ENCODE results near the gene SERPINB6. TPM values are rescaled to one million over a fixed set of nuclear protein-coding genes. Genes with fewer than 3 reads are reported as not detected.

SERPINB6 gene
- total and polyA plus RNA-seq, 2 of the 4 experiments (the other 2 are of a cell fraction): 37.1 to 91.1 TPM

DNA sequence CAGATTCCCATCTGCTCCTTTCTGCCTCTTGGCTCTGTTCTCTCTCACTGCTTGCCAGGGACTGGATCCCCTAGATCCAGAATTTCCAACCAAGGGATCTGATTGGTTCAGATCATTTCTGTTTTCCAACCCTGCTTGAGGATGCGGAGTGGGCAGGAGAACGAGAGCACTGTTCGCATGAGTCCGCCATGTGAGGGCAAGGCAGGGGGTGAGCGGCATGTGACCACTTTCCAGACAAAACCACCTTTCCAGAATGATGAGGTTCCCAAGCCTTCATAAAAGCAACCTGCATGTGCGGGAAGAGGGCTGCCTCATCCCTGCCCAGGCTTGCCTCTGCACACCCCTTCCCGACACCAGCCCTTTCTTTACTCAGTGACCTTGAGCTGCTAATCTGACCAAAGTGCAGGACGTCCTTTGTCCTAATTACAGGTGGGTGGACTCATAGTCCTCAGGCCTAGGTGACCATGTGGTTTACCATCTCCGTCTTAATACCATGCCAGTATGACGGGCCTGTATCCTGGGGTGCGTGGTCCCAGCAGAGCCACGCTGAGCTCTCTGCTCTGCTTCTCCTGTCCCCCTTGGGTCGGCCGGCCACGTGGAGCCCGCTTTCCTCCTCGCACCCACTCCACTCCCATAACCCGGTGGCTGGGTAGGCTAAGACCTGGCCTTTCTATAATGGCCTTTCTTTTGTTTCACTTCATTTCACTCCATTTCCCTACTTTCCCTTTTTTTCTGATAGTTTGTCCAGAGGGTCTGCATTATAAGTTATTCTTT, 42.7 kb upstream of the SERPINB6 start:
- dilution Hi-C loops (cut with HindIII; ENCODE audit: low sequenced_read_pairs, unreplicated experiment) (no loop called here), in situ Hi-C loops (cut with MboI; ENCODE audit: low sequenced_read_pairs) (loop anchor here (5.0 kb wide), 1 partner anchor 33 kb away; no protein-coding TSS in a partner anchor), intact Hi-C loops (cut with micrococcal nuclease) (no loop called here)
- Histone ChIP-seq H2BK20ac (ENCODE audit: low read depth, low read length) (no peak overlapping the region), H3K4me2 (ENCODE audit: low read depth, low read length) (no peak overlapping the region), H3K4ac (ENCODE audit: low read depth, low read length) (no peak overlapping the region), H2AK5ac (ENCODE audit: low read depth, low read length) (0 out of 2 replicates have a peak overlapping the region, but pooled peaks have one; percentile 9), H3K18ac (ENCODE audit: low read depth, low read length) (no peak overlapping the region), H2BK120ac (ENCODE audit: low read depth, low read length) (no peak overlapping the region), H4K8ac (ENCODE audit: low read depth in 2 of 2, low read length in 2 of 2) (no peak overlapping the region), H4K20me1 (ENCODE audit: insufficient read depth, low read length) (no peaks in the 10 kb centered on the region), H3K27ac (ENCODE audit: insufficient read depth, low read length) (no peak overlapping the region), H3K56ac (ENCODE audit: extremely low read depth, insufficient read depth, low read length) (no peak overlapping the region), H4K5ac (ENCODE audit: low read depth, low read length) (no peak overlapping the region), H2AK9ac (replicated peaks; ENCODE audit: low read depth, low read length, poor library complexity) (peak overlapping the region; percentile 26), H2BK15ac (ENCODE audit: low read depth, low read length) (no peak overlapping the region), H3K9me1 (ENCODE audit: insufficient read depth, low read length) (peaks cover 13% of the 10 kb centered on the region), H4K91ac (ENCODE audit: insufficient read depth, low read depth, low read length) (no peak overlapping the region), H3K4me1 (ENCODE audit: control insufficient read depth, insufficient read depth, low read length) (0 out of 2 replicates have a peak, but pooled peaks cover 3% of the 10 kb centered on the region), H3K14ac (replicated peaks; ENCODE audit: low read depth, low read length) (no peak overlapping the region), H3K27me3 (ENCODE audit: control insufficient read depth, insufficient read depth, low read length) (no peaks in the 10 kb centered on the region), H3K36me3 (ENCODE audit: control insufficient read depth, insufficient read depth, low read length) (peaks cover 37% of the 10 kb centered on the region), H3K23ac (ENCODE audit: low read depth, low read length) (no peak overlapping the region), H2AFZ (replicated peaks; ENCODE audit: low read length, poor library complexity) (no peak overlapping the region), H3K9ac (ENCODE audit: low read depth, low read length) (no peak overlapping the region), H3K79me1 (ENCODE audit: low read depth in 1 of 2, low read length in 2 of 2) (no peaks in the 10 kb centered on the region), H3K4me3 (ENCODE audit: insufficient read depth, low read depth, low read length) (no peak overlapping the region), H2BK5ac (ENCODE audit: low read depth, low read length, poor library complexity, severe bottlenecking) (no peak overlapping the region), H3K9me3 (ENCODE audit: control insufficient read depth, insufficient read depth, low read length) (peaks cover 5% of the 10 kb centered on the region)
- POLR2A ChIA-PET (ENCODE audit: unreplicated experiment): no interaction called here
- CTCF ChIA-PET: no interaction called here
- no TSS peak for BruUV-seq (replicated peaks)
- TF ChIP-seq RFX5 (IDR thresholded peaks at IDR 0.05; ENCODE audit: low read depth, low read length) (no peak), NFE2L2 (IDR thresholded peaks at IDR 0.05; ENCODE audit: low read depth, low read length) (no peak), RCOR1 (IDR thresholded peaks at IDR 0.05; ENCODE audit: insufficient replicate concordance, low read length) (no peak)
- TF ChIP-seq, protein P1, sequence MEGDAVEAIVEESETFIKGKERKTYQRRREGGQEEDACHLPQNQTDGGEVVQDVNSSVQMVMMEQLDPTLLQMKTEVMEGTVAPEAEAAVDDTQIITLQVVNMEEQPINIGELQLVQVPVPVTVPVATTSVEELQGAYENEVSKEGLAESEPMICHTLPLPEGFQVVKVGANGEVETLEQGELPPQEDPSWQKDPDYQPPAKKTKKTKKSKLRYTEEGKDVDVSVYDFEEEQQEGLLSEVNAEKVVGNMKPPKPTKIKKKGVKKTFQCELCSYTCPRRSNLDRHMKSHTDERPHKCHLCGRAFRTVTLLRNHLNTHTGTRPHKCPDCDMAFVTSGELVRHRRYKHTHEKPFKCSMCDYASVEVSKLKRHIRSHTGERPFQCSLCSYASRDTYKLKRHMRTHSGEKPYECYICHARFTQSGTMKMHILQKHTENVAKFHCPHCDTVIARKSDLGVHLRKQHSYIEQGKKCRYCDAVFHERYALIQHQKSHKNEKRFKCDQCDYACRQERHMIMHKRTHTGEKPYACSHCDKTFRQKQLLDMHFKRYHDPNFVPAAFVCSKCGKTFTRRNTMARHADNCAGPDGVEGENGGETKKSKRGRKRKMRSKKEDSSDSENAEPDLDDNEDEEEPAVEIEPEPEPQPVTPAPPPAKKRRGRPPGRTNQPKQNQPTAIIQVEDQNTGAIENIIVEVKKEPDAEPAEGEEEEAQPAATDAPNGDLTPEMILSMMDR (conservative IDR thresholded peaks at IDR 0.05; ENCODE audit: low read depth, low read length): no peak
- 96% methylated on average over 8 of the region's 18 CpGs; no CpG with 5 or more reads in 1 of the 2 experiments for WGBS, 2 experiments (ENCODE audit: extremely low coverage in 2 of 2, insufficient read length in 1 of 2)
- ATAC-seq (ENCODE audit: low read depth): no peak
- no peak for DNase-seq
